Measurements from ENCODE around the gene PLEKHG3. TPM values are rescaled to one million over a fixed set of nuclear protein-coding genes. Genes with fewer than 3 reads are reported as not detected.

Gene PLEKHG3
- total and polyA plus RNA-seq, 2 of the 13 experiments (the other 11 are each of a cell fraction or from before 2014, with no cell fraction given), result 7.1 to 9.8 TPM

DNA sequence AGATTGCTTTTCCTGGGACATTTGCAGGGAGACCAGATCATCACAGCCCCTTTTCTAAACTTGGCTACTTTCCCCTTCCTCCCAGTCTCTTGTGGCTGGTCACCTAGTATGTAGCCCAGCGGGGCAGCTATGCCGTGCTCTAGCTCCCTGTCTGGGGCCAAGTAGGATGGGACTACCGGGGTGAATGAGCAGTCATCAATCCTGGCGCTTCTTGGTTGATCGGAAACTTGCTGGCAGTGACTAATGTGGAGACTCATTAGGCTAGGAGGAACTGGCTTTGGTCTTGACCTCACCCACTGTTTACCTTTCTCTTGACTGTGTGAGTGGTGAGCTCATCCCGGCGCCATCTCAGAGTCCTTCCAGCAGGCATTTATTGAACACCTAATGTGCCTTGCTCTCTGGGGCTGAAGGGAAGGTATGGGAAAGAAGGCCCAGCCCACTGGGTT lies 15.9 kb downstream of the PLEKHG3 start:
- no TSS peak for BruUV-seq (replicated peaks)
- Histone ChIP-seq H3K79me2 (ENCODE audit: insufficient read depth, low read length) (peaks cover 15% of the 10 kb centered on the region), H3K36me3 (replicated peaks in 1 of 2; ENCODE audit: control insufficient read depth in 1 of 2, insufficient read depth in 2 of 2, low read length in 2 of 2) (no peaks in the 10 kb centered on the region), H3K4me3 (replicated peaks in 1 of 3; ENCODE audit: insufficient read depth in 1 of 3, low read depth in 2 of 3, low read length in 3 of 3) (no peak overlapping the region), H3K27me3 (ENCODE audit: control insufficient read depth in 1 of 2, insufficient read depth in 2 of 2, low read length in 2 of 2) (no peaks in the 10 kb centered on the region), H3K9ac (ENCODE audit: insufficient read depth, low read depth, low read length) (no peak overlapping the region), H2AFZ (ENCODE audit: low read length) (no peak overlapping the region), H3K4me1 (ENCODE audit: insufficient read depth, low read length) (peaks cover 55% of the 10 kb centered on the region), H4K20me1 (ENCODE audit: insufficient read depth, low read length) (no peaks in the 10 kb centered on the region), H3K27ac (ENCODE audit: extremely low read length, insufficient read depth, low read length) (no peak overlapping the region), H3K9me3 (ENCODE audit: low read length) (no peaks in the 10 kb centered on the region), H3K4me2 (ENCODE audit: low read depth, low read length) (peak overlapping the region; percentile 16; the same call in 1 of the 2 replicates)
- peak; percentile 67 for DNase-seq (ENCODE audit: low spot score)
- WGBS (ENCODE audit: low lambda C conversion rate), result 45% methylated on average over 5 of the region's 7 CpGs
- no peak for FAIRE-seq
- intact Hi-C loops (cut with micrococcal nuclease; ENCODE audit: unreplicated experiment) (loop anchor here (1.0 kb wide), 1 partner anchor 13 kb away; no protein-coding TSS in a partner anchor), in situ Hi-C loops (cut with HindIII; ENCODE audit: extremely low pct_ligation_motif_present, low pct_unique_long_range_greater_than_20kb) (no loop called here)
- CTCF ChIA-PET (ENCODE audit: low intra/inter-chr PET ratio, low total read pairs), result no interaction called here
- POLR2A ChIA-PET, result interaction anchor here (1.2 kb wide), 1 partner anchor 13 kb away, joined by 14 read pairs; no protein-coding TSS in a partner anchor
- peak; percentile 81 for ATAC-seq
- TF ChIP-seq POGZ (CRISPR knock-in tag; IDR thresholded peaks at IDR 0.05) (0 out of 2 replicates have a peak, but pooled peaks have one; percentile 29), HNRNPL (IDR thresholded peaks at IDR 0.05; ENCODE audit: low read depth, low read length) (no peak), CREM (IDR thresholded peaks at IDR 0.05) (no peak), CREM (CRISPR knock-in tag; IDR thresholded peaks at IDR 0.05) (no peak), ELF3 (CRISPR knock-in tag; IDR thresholded peaks at IDR 0.05) (peak; percentile 34; the same call in 1 of the 2 replicates), FOSL2 (CRISPR knock-in tag; IDR thresholded peaks at IDR 0.05) (peak; percentile 80), HDAC2 (CRISPR knock-in tag; IDR thresholded peaks at IDR 0.05) (0 out of 2 replicates have a peak, but pooled peaks have one; percentile 12), ZNF296 (CRISPR knock-in tag; conservative IDR thresholded peaks at IDR 0.05) (no peak), HOXA3 (CRISPR knock-in tag; IDR thresholded peaks at IDR 0.05) (peak; percentile 26; the same call in 1 of the 2 replicates), ZSCAN25 (CRISPR knock-in tag; IDR thresholded peaks at IDR 0.05) (no peak), ZNF441 (CRISPR knock-in tag; IDR thresholded peaks at IDR 0.05; ENCODE audit: borderline replicate concordance) (no peak), ZNF484 (CRISPR knock-in tag; IDR thresholded peaks at IDR 0.05; ENCODE audit: borderline replicate concordance, low read depth) (no peak), DNMT3B (CRISPR knock-in tag; conservative IDR thresholded peaks at IDR 0.05) (0 out of 2 replicates have a peak, but pooled peaks have one; percentile 60), GATAD2A (CRISPR knock-in tag; IDR thresholded peaks at IDR 0.05) (peak; percentile 38; the same call in 1 of the 2 replicates), SP2 (CRISPR knock-in tag; IDR thresholded peaks at IDR 0.05) (no peak), ZNF430 (CRISPR knock-in tag; IDR thresholded peaks at IDR 0.05) (no peak), JUN (CRISPR knock-in tag; IDR thresholded peaks at IDR 0.05) (peak; percentile 56; the same call in 1 of the 2 replicates), ZNF557 (CRISPR knock-in tag; IDR thresholded peaks at IDR 0.05) (no peak), KDM1A (CRISPR knock-in tag; IDR thresholded peaks at IDR 0.05) (0 out of 2 replicates have a peak, but pooled peaks have one; percentile 8), RFX1 (IDR thresholded peaks at IDR 0.05) (no peak)
- TF ChIP-seq, protein P1, sequence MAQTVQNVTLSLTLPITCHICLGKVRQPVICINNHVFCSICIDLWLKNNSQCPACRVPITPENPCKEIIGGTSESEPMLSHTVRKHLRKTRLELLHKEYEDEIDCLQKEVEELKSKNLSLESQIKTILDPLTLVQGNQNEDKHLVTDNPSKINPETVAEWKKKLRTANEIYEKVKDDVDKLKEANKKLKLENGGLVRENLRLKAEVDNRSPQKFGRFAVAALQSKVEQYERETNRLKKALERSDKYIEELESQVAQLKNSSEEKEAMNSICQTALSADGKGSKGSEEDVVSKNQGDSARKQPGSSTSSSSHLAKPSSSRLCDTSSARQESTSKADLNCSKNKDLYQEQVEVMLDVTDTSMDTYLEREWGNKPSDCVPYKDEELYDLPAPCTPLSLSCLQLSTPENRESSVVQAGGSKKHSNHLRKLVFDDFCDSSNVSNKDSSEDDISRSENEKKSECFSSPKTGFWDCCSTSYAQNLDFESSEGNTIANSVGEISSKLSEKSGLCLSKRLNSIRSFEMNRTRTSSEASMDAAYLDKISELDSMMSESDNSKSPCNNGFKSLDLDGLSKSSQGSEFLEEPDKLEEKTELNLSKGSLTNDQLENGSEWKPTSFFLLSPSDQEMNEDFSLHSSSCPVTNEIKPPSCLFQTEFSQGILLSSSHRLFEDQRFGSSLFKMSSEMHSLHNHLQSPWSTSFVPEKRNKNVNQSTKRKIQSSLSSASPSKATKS (CRISPR knock-in tag; IDR thresholded peaks at IDR 0.05), result no peak
- TF ChIP-seq, protein P2, sequence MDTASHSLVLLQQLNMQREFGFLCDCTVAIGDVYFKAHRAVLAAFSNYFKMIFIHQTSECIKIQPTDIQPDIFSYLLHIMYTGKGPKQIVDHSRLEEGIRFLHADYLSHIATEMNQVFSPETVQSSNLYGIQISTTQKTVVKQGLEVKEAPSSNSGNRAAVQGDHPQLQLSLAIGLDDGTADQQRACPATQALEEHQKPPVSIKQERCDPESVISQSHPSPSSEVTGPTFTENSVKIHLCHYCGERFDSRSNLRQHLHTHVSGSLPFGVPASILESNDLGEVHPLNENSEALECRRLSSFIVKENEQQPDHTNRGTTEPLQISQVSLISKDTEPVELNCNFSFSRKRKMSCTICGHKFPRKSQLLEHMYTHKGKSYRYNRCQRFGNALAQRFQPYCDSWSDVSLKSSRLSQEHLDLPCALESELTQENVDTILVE (CRISPR knock-in tag; IDR thresholded peaks at IDR 0.05), result no peak
- TF ChIP-seq, protein P3, sequence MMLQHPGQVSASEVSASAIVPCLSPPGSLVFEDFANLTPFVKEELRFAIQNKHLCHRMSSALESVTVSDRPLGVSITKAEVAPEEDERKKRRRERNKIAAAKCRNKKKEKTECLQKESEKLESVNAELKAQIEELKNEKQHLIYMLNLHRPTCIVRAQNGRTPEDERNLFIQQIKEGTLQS (CRISPR knock-in tag; IDR thresholded peaks at IDR 0.05), result peak; percentile 83
- TF ChIP-seq, protein P4, sequence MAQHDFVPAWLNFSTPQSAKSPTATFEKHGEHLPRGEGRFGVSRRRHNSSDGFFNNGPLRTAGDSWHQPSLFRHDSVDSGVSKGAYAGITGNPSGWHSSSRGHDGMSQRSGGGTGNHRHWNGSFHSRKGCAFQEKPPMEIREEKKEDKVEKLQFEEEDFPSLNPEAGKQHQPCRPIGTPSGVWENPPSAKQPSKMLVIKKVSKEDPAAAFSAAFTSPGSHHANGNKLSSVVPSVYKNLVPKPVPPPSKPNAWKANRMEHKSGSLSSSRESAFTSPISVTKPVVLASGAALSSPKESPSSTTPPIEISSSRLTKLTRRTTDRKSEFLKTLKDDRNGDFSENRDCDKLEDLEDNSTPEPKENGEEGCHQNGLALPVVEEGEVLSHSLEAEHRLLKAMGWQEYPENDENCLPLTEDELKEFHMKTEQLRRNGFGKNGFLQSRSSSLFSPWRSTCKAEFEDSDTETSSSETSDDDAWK (CRISPR knock-in tag; IDR thresholded peaks at IDR 0.05), result no peak
